PFSK-1 (cell line): ENCODE measurements around the gene B4GAT1.

Experiments used
- FOXP2 ChIP-seq: optimal IDR thresholded peaks from 2 replicates; pipeline ENCODE3; 2011; ENCODE audit warnings: borderline replicate concordance, control low read depth, inconsistent platforms; ENCODE audit not compliant: insufficient read depth; ENCODE audit errors: extremely low read length, extremely low read depth
- POLR2AphosphoS5 ChIP-seq: IDR thresholded peaks from 2 replicates; pipeline ENCODE4 v1.6.1; 2012; ENCODE audit warnings: low read depth, mild to moderate bottlenecking, control low read depth, low read length, moderate library complexity
- REST ChIP-seq, 2 experiments: IDR thresholded peaks; 2 replicates each; pipeline versions ENCODE4 v1.6.1 to v1.8.0; 2011 to 2012; ENCODE audit warnings: low read depth in 2 of 2, low read length in 2 of 2, control low read depth in 1 of 2, inconsistent platforms in 1 of 2, mild to moderate bottlenecking in 1 of 2, moderate library complexity in 1 of 2; ENCODE audit not compliant: insufficient read depth in 1 of 2
- SIN3A ChIP-seq: IDR thresholded peaks from 2 replicates; pipeline ENCODE4 v1.6.1; 2012; ENCODE audit warnings: mild to moderate bottlenecking, low read length, moderate library complexity, borderline replicate concordance; ENCODE audit not compliant: insufficient read depth
- TAF1 ChIP-seq: IDR thresholded peaks from 2 replicates; pipeline ENCODE4 v1.6.1; 2012; ENCODE audit warnings: low read length, control low read depth, borderline replicate concordance; ENCODE audit not compliant: insufficient read depth

B4GAT1 gene

DNA sequence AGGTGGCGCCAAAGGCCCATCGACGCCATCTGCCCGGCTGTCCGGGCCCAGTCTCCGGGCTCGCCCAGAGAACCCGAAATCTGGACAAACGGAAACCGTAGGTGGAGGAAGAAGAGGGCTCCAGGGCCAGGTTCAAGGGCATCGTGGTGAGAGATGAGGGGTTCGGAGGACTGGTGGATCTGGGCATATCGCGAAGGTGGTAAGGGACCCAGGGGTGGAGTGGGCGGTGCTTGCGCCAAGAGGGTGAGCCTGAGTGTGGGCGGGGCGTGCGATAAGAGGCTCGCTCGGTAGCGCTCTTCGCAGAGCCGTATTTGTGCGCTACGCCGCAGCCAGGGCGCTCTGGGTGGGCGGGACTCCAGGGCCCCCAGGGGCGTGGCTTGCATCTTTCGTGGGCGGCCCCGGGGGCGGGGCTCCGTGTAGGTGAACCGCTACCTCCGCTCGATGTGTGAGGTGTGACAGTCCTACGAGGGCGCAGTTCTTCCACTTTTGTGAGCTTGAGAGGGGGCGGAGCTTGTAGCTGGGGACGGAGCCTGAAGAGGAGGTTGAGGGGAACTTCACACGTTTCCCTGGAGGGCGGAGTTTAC is 35.4 kb downstream of the B4GAT1 start:
- TF ChIP-seq POLR2AphosphoS5 (peak; percentile 79), TAF1 (0 out of 2 replicates have a peak, but pooled peaks have one; percentile 40), REST (IDR thresholded peaks at IDR 0.05; ENCODE audit: insufficient read depth in 1 of 2, low read depth in 2 of 2, low read length in 2 of 2) (0 out of 4 replicates have a peak, but pooled peaks of 1 of the 2 experiments have one; percentile 27), FOXP2 (no peak), SIN3A (no peak; the same call in 1 of the 2 replicates)

- TF ChIP-seq POLR2AphosphoS5: no peak
These were observed 35.9 kb downstream of the B4GAT1 start for GRCh38 chr11:66311470-66311964.

DNA sequence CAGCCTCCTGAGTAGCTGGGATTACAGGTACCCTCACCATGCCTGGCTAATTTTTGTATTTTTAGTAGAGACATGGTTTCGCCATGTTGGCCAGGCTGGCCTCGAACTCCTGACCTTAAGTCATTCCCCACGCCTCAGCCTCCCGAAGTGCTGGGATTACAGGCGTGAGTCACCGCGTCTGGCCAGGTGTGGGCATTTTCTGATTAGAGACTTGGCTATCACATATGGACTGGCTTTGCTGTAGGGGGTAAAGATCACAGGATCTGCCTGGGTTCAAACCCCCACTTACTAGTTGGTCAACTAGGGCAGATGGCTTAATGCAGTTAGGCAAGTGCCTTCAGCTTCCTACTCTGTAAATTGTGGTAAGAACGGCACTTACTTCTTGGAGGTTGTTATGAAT is 37.1 kb downstream of the B4GAT1 start:
- no peak for TF ChIP-seq TAF1
- TF ChIP-seq FOXP2: no peak
- TF ChIP-seq POLR2AphosphoS5: no peak
- no peak for TF ChIP-seq SIN3A
- TF ChIP-seq REST (IDR thresholded peaks at IDR 0.05; ENCODE audit: insufficient read depth in 1 of 2, low read depth in 2 of 2, low read length in 2 of 2): no peak

GRCh38 chr11:66309475-66309874 is 38.0 kb downstream of the B4GAT1 start:
- TF ChIP-seq POLR2AphosphoS5 (no peak), FOXP2 (no peak), REST (IDR thresholded peaks at IDR 0.05; ENCODE audit: insufficient read depth in 1 of 2, low read depth in 2 of 2, low read length in 2 of 2) (no peak), SIN3A (no peak), TAF1 (no peak)

- TF ChIP-seq FOXP2: no peak
- TF ChIP-seq POLR2AphosphoS5: no peak
- TF ChIP-seq SIN3A: no peak
These were observed 44.8 kb downstream of the B4GAT1 start for GRCh38 chr11:66302656-66303055.

DNA sequence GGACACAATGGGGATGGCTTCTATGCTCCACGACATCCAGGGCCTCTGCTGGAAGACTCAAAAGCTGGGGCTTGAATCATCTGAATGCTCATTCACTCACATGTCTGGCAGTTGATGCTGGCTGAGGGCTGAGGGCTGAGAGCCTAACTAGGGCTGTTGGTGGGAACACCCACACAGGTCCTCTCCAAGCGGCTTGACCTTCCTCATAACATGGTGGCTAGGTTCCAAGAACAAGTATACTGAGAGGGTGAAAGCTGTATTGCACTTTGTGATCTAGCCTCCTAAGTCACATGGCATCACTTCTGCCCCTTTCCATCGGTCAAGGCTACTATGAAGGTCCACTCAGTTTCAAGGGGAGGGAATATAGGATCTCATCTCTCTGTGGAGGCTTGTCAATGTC is 48.2 kb downstream of the B4GAT1 start:
- TF ChIP-seq TAF1: no peak
- TF ChIP-seq REST (IDR thresholded peaks at IDR 0.05; ENCODE audit: insufficient read depth in 1 of 2, low read depth in 2 of 2, low read length in 2 of 2): no peak
- TF ChIP-seq FOXP2: no peak
- no peak for TF ChIP-seq SIN3A
- TF ChIP-seq POLR2AphosphoS5: no peak
